GM12801 (cell line): Measurements from ENCODE around the gene ANKRD1.

Source experiments
- TF ChIP-seq, protein P1 (sequence below): IDR thresholded peaks from one replicate; pipeline ENCODE4 v1.5.1; 2011; ENCODE audit warnings: control low read depth; ENCODE audit not compliant: insufficient read length; ENCODE audit errors: extremely low read depth

The ANKRD1 gene

DNA sequence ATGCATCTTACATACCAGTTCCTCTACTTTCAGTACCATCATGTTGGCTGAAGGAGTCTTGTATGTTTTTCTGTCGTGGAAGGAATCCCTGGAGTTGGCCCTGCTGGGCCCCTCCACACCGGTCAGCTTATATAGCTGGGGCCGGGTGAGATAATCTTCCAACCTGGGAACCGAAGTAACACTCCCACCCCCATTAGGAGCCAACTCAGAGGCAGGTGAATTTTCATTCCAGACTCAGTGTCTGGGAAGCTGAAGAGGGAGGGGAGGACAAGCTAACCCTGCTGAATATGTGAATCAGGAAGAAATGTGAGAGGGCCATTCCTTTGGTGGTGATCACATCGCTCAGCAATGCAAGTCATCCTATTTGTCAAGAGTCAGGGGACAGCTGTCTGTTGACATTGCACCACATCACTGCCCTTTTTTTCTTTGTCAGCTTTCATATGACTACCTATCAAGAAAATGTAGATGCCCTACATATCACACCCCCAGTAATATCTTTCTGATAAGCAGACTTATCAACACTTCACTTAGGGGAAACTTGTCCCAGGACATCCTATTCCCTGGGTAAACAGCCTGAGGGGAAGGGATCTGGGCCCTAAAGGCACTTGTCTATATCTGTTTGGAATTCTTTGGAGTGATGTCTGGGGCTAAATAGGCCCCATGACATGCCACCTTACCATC is at the start of gene ANKRD1:
TSS of gene ANKRD1 (minus strand) at position 102 of the 681 bp plus-strand sequence. CDS start at position 42, 60 bp downstream.
- TF ChIP-seq, protein P1, sequence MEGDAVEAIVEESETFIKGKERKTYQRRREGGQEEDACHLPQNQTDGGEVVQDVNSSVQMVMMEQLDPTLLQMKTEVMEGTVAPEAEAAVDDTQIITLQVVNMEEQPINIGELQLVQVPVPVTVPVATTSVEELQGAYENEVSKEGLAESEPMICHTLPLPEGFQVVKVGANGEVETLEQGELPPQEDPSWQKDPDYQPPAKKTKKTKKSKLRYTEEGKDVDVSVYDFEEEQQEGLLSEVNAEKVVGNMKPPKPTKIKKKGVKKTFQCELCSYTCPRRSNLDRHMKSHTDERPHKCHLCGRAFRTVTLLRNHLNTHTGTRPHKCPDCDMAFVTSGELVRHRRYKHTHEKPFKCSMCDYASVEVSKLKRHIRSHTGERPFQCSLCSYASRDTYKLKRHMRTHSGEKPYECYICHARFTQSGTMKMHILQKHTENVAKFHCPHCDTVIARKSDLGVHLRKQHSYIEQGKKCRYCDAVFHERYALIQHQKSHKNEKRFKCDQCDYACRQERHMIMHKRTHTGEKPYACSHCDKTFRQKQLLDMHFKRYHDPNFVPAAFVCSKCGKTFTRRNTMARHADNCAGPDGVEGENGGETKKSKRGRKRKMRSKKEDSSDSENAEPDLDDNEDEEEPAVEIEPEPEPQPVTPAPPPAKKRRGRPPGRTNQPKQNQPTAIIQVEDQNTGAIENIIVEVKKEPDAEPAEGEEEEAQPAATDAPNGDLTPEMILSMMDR, result no peak

- TF ChIP-seq, protein P1, result no peak
Observed at GRCh38 chr10:90969947-90970673, 49.2 kb upstream of the ANKRD1 start.

GRCh38 chr10:90969121-90969534 is 48.2 kb upstream of the ANKRD1 start:
- TF ChIP-seq, protein P1, result no peak

DNA sequence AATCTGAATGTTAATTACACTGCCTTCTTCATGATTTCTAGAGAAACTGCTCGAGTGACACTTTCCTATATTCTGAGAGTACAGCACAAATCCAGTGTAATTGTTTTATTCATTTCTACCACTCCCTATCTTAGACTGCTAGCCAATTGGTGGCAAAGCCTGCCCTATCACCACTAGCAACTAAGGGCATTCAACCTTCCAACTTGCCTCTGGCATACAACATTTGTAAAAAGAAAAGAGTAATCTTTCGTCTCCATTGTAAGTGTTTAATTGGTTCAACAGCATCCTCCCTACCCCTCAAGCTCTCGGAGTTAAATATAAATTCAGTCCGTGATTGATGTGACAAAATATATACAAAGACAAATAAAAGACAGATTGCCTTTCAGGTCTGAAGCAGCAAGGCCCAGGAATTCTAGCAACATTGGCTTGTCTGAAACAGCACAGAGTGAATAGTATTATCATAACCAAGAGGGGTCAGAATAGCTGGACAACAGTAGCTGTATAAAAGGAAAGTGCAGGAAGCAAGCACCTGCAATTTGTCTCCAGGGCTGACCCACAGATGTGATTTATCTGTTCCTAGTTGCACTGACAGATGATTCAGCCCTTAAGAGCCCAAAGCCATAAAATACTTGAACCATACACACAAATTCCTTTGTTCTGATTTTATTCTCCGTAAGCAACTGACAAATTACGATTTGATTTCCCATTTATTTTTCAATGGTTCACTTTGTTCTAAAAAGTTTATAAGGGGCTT is 47.6 kb upstream of the ANKRD1 start:
- TF ChIP-seq, protein P1, result no peak

DNA sequence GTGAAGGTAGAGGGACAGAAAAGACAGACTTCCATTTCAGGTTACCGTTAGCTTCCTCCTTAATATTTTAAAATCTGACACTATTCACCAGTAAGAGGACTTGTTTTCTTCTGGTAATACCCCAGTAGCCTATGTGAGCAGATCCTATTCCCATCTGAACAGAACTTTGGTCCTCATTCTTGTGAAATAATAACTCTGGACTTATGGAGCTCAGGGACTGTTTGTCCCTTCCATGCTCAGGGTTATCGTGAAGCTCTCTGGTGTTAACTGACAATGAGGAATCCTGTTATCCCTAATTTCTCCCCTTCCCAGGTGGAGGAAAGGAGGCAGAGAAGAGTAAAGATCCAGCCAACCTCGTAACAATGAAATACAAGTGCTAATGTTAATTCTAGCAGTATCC is 47.0 kb upstream of the ANKRD1 start:
- TF ChIP-seq, protein P1, result no peak

- TF ChIP-seq, protein P1, result no peak
Observed at GRCh38 chr10:90966146-90966545, 45.3 kb upstream of the ANKRD1 start.

- TF ChIP-seq, protein P1, result no peak
Observed at GRCh38 chr10:90965720-90966119, 44.8 kb upstream of the ANKRD1 start.
